ENCODE data around the gene LYRM1. TPM values are rescaled to one million over a fixed set of nuclear protein-coding genes. Genes with fewer than 3 reads are reported as not detected.
A peak's percentile ranks its signal among the peaks of the same experiment; 100 is the strongest.

The LYRM1 gene
- total RNA-seq, 2 donors from 2014 or later = 18.7 to 34.9 TPM

GRCh38 chr16:20906341-20907255, 6.0 kb downstream of the LYRM1 start:
- Histone ChIP-seq H3K27me3 (replicated peaks; ENCODE audit: insufficient read depth) (no peaks in the 10 kb centered on the region), H3K27ac (peak overlapping the region; percentile 95 to 100), H3K4me3 (peak overlapping the region; percentile 42), H3K9me3 (no peaks in the 10 kb centered on the region), H3K36me3 (no peaks in the 10 kb centered on the region), H3K4me1 (ENCODE audit: control insufficient read depth in 1 of 2, low read depth in 2 of 2) (peaks cover 65 to 94% of the 10 kb centered on the region in 2 donors)
- DNase-seq (ENCODE audit: low spot score) (no peak), ATAC-seq (ENCODE audit: insufficient number of reproducible peaks, low FRiP score, low read depth) (peak; percentile 45)
- TF ChIP-seq CTCF (IDR thresholded peaks at IDR 0.05) = no peak

- ATAC-seq (ENCODE audit: insufficient number of reproducible peaks, low FRiP score, low read depth) = peak; percentile 61
- no peak for DNase-seq (ENCODE audit: low spot score)
- H3K4me3 ChIP-seq = peak overlapping the region; percentile 16
- peaks cover 41 to 85% of the 10 kb centered on the region in 2 donors for H3K4me1 ChIP-seq (ENCODE audit: control insufficient read depth in 1 of 2, low read depth in 2 of 2)
- no peaks in the 10 kb centered on the region for H3K36me3 ChIP-seq
- no peaks in the 10 kb centered on the region for H3K9me3 ChIP-seq
- no peak for TF ChIP-seq CTCF (IDR thresholded peaks at IDR 0.05)
- H3K27me3 ChIP-seq (replicated peaks; ENCODE audit: insufficient read depth) = no peaks in the 10 kb centered on the region
- H3K27ac ChIP-seq = peak overlapping the region; percentile 95 to 100
Observed at GRCh38 chr16:20910781-20911321, 10.3 kb downstream of the LYRM1 start.

- no peaks in the 10 kb centered on the region for H3K36me3 ChIP-seq
- TF ChIP-seq CTCF (IDR thresholded peaks at IDR 0.05) = no peak
- ATAC-seq (ENCODE audit: insufficient number of reproducible peaks, low FRiP score, low read depth) (no peak), DNase-seq (ENCODE audit: low spot score) (no peak)
- peak overlapping the region; percentile 95 to 100 for H3K27ac ChIP-seq
- no peaks in the 10 kb centered on the region for H3K27me3 ChIP-seq (replicated peaks; ENCODE audit: insufficient read depth)
- H3K9me3 ChIP-seq = no peaks in the 10 kb centered on the region
- H3K4me3 ChIP-seq = peak overlapping the region; percentile 16
- peaks cover 37 to 80% of the 10 kb centered on the region in 2 donors for H3K4me1 ChIP-seq (ENCODE audit: control insufficient read depth in 1 of 2, low read depth in 2 of 2)
Observed at GRCh38 chr16:20911361-20911760, 10.8 kb downstream of the LYRM1 start.

- H3K4me1 ChIP-seq (ENCODE audit: control insufficient read depth in 1 of 2, low read depth in 2 of 2) = peaks cover 19 to 35% of the 10 kb centered on the region in 2 donors
- DNase-seq (ENCODE audit: low spot score) = no peak
- no peaks in the 10 kb centered on the region for H3K27me3 ChIP-seq (replicated peaks; ENCODE audit: insufficient read depth)
- no peak overlapping the region for H3K4me3 ChIP-seq
- no peak for ATAC-seq (ENCODE audit: insufficient number of reproducible peaks, low FRiP score, low read depth)
- no peak overlapping the region for H3K27ac ChIP-seq
- TF ChIP-seq CTCF (IDR thresholded peaks at IDR 0.05) = no peak
- H3K9me3 ChIP-seq = no peaks in the 10 kb centered on the region
- no peaks in the 10 kb centered on the region for H3K36me3 ChIP-seq
Observed at GRCh38 chr16:20916289-20916688, 15.7 kb downstream of the LYRM1 start.

- no peaks in the 10 kb centered on the region for H3K9me3 ChIP-seq
- H3K27ac ChIP-seq = no peak overlapping the region
- ATAC-seq (ENCODE audit: insufficient number of reproducible peaks, low FRiP score, low read depth) (no peak), DNase-seq (ENCODE audit: low spot score) (no peak)
- peaks cover 13 to 28% of the 10 kb centered on the region in 2 donors for H3K4me1 ChIP-seq (ENCODE audit: control insufficient read depth in 1 of 2, low read depth in 2 of 2)
- no peaks in the 10 kb centered on the region for H3K27me3 ChIP-seq (replicated peaks; ENCODE audit: insufficient read depth)
- H3K36me3 ChIP-seq = no peaks in the 10 kb centered on the region
- no peak for TF ChIP-seq CTCF (IDR thresholded peaks at IDR 0.05)
- H3K4me3 ChIP-seq = no peak overlapping the region
Observed at GRCh38 chr16:20916942-20917341, 16.4 kb downstream of the LYRM1 start.

Measured in thoracic aorta (tissue), 2 donors.